Mesenchymal stem cell (in vitro differentiated cells and primary cell): ENCODE measurements around the gene RMDN2.

Source experiments
- DNase-seq: peaks from one replicate; pipeline ENCODE4 v3.0.0-alpha.2; 2013
- H2AFZ ChIP-seq: one replicate; pipeline ENCODE4 v1.6.1; 2013; ENCODE audit warnings: low read depth, mild to moderate bottlenecking, control low read depth, inconsistent platforms, low read length, moderate library complexity
- H2AK5ac ChIP-seq: 2 replicates; pipeline ENCODE4 v1.6.1; 2013; ENCODE audit warnings: low read length, moderate library complexity, mild to moderate bottlenecking, inconsistent platforms; ENCODE audit not compliant: severe bottlenecking
- H2BK120ac ChIP-seq: one replicate; pipeline ENCODE4 v1.6.1; 2013; ENCODE audit warnings: low read depth, mild to moderate bottlenecking, inconsistent platforms, low read length, moderate library complexity
- H2BK12ac ChIP-seq, 2 experiments: one replicate each; pipeline ENCODE4 v1.6.1; 2013; ENCODE audit warnings: inconsistent platforms in 2 of 2, low read length in 2 of 2, mild to moderate bottlenecking in 2 of 2, moderate library complexity in 2 of 2, control low read depth in 1 of 2
- H2BK15ac ChIP-seq: one replicate; pipeline ENCODE4 v1.6.1; 2013; ENCODE audit warnings: mild to moderate bottlenecking, low read depth, inconsistent platforms; ENCODE audit not compliant: poor library complexity, severe bottlenecking
- H2BK5ac ChIP-seq: 2 replicates; pipeline ENCODE4 v1.6.1; 2013; ENCODE audit warnings: low read depth, mild to moderate bottlenecking, low read length, control low read depth, inconsistent platforms; ENCODE audit not compliant: poor library complexity, severe bottlenecking
- H3K14ac ChIP-seq, 2 experiments: one replicate each; pipeline ENCODE4 v1.6.1; 2013; ENCODE audit warnings: inconsistent platforms in 2 of 2, low read length in 2 of 2, control low read depth in 1 of 2, mild to moderate bottlenecking in 1 of 2, moderate library complexity in 1 of 2
- H3K18ac ChIP-seq, 2 experiments: one replicate each; pipeline ENCODE4 v1.6.1; 2013; ENCODE audit warnings: inconsistent platforms in 2 of 2, low read length in 2 of 2, control low read depth in 1 of 2, low read depth in 1 of 2, mild to moderate bottlenecking in 1 of 2
- H3K23ac ChIP-seq, 2 experiments: one replicate each; pipeline ENCODE4 v1.6.1; 2013; ENCODE audit warnings: inconsistent platforms in 2 of 2, low read length in 2 of 2, mild to moderate bottlenecking in 2 of 2, moderate library complexity in 2 of 2, control low read depth in 1 of 2
- H3K27ac ChIP-seq: 2 replicates; pipeline ENCODE4 v1.5.1; 2013; ENCODE audit warnings: mild to moderate bottlenecking, moderate library complexity, low read length, control low read depth, inconsistent platforms; ENCODE audit not compliant: poor library complexity, severe bottlenecking
- H3K27me3 ChIP-seq, 2 experiments: 2 replicates each; pipeline versions ENCODE4 v1.6.1 to v1.7.0; 2013; ENCODE audit warnings: low read length in 2 of 2, mild to moderate bottlenecking in 2 of 2, moderate library complexity in 2 of 2, control low read depth in 1 of 2, inconsistent platforms in 1 of 2; ENCODE audit not compliant: control insufficient read depth in 1 of 2, insufficient read depth in 1 of 2
- H3K36me3 ChIP-seq, 2 experiments: 2 replicates each; pipeline versions ENCODE4 v1.6.1 to v1.7.0; 2013; ENCODE audit warnings: low read length in 2 of 2, control low read depth in 1 of 2, inconsistent platforms in 1 of 2, low read depth in 1 of 2, mild to moderate bottlenecking in 1 of 2; ENCODE audit not compliant: insufficient read depth in 2 of 2, control insufficient read depth in 1 of 2
- H3K4ac ChIP-seq, 2 experiments: one replicate each; pipeline ENCODE4 v1.6.1; 2013; ENCODE audit warnings: inconsistent platforms in 2 of 2, low read length in 2 of 2, mild to moderate bottlenecking in 2 of 2, moderate library complexity in 2 of 2, control low read depth in 1 of 2, low read depth in 1 of 2
- H3K4me1 ChIP-seq: 2 replicates; pipeline ENCODE4 v1.6.1; 2013; ENCODE audit warnings: low read depth, low read length, control low read depth; ENCODE audit not compliant: control insufficient read depth, insufficient read depth
- H3K4me2 ChIP-seq: 2 replicates; pipeline ENCODE4 v1.6.1; 2013; ENCODE audit warnings: low read length, mild to moderate bottlenecking, inconsistent platforms; ENCODE audit not compliant: poor library complexity, severe bottlenecking
- H3K4me3 ChIP-seq, 2 experiments: 2 replicates each; pipeline versions ENCODE4 v1.5.1 to v1.7.0; 2013; ENCODE audit warnings: low read length in 2 of 2, mild to moderate bottlenecking in 2 of 2, control low read depth in 1 of 2, low read depth in 1 of 2; ENCODE audit not compliant: insufficient read depth in 1 of 2
- H3K79me1 ChIP-seq: replicated peaks from 2 replicates; pipeline ENCODE4 v1.6.1; 2013; ENCODE audit warnings: mild to moderate bottlenecking, control low read depth, low read length, inconsistent platforms; ENCODE audit not compliant: poor library complexity, severe bottlenecking
- H3K9ac ChIP-seq: 2 replicates; pipeline ENCODE4 v1.7.0; 2013; ENCODE audit warnings: mild to moderate bottlenecking, low read length, moderate library complexity
- H3K9me3 ChIP-seq: 2 replicates; pipeline ENCODE4 v1.7.0; 2013; ENCODE audit warnings: mild to moderate bottlenecking, low read length; ENCODE audit not compliant: control insufficient read depth
- H4K8ac ChIP-seq: one replicate; pipeline ENCODE4 v1.6.1; 2013; ENCODE audit warnings: inconsistent platforms, mild to moderate bottlenecking, low read length, moderate library complexity
- H4K91ac ChIP-seq: one replicate; pipeline ENCODE4 v1.6.1; 2013; ENCODE audit warnings: mild to moderate bottlenecking, low read length, inconsistent platforms
- WGBS: methylation state at CpG from one replicate; pipeline ENCODE4 v1.1.7; 2013; ENCODE audit warnings: mixed read lengths; 5-methylcytosine and 5-hydroxymethylcytosine counted together

RMDN2 gene

GRCh38 chr2:37983719-37984118, 58.6 kb downstream of the RMDN2 start:
- H3K4me3 ChIP-seq = no peak overlapping the region
- no peak overlapping the region for H2AFZ ChIP-seq

GRCh38 chr2:37984176-37984575, 59.1 kb downstream of the RMDN2 start:
- no peak overlapping the region for H2AFZ ChIP-seq
- H3K36me3 ChIP-seq = no peaks in the 10 kb centered on the region
- WGBS = 83% methylated on average over 1 of the region's 1 CpG
- no peaks in the 10 kb centered on the region for H3K9me3 ChIP-seq
- no peak overlapping the region for H2BK12ac ChIP-seq
- H2BK5ac ChIP-seq = no peak overlapping the region
- H3K27ac ChIP-seq = no peak overlapping the region
- H2BK120ac ChIP-seq = no peak overlapping the region
- no peak overlapping the region for H3K4me3 ChIP-seq
- no peak overlapping the region for H4K8ac ChIP-seq
- H3K27me3 ChIP-seq = no peaks in the 10 kb centered on the region
- H3K14ac ChIP-seq = no peak overlapping the region
- no peak overlapping the region for H3K4me2 ChIP-seq
- H3K18ac ChIP-seq = no peak overlapping the region
- no peaks in the 10 kb centered on the region for H3K79me1 ChIP-seq
- DNase-seq = no peak
- H2BK15ac ChIP-seq = no peak overlapping the region
- no peaks in the 10 kb centered on the region for H3K4me1 ChIP-seq
- no peak overlapping the region for H2AK5ac ChIP-seq
- H3K9ac ChIP-seq = peak overlapping the region; percentile 62
- no peak overlapping the region for H3K23ac ChIP-seq
- no peak overlapping the region for H3K4ac ChIP-seq
- no peak overlapping the region for H4K91ac ChIP-seq

More at GRCh38 chr2:37983719-37984118, 58.6 kb downstream of the RMDN2 start:
- Histone ChIP-seq H3K18ac (no peak overlapping the region), H4K8ac (no peak overlapping the region), H3K23ac (no peak overlapping the region), H2BK12ac (no peak overlapping the region), H3K79me1 (no peaks in the 10 kb centered on the region), H3K14ac (no peak overlapping the region), H3K9ac (no peak overlapping the region), H4K91ac (no peak overlapping the region), H3K27ac (no peak overlapping the region), H3K4me2 (no peak overlapping the region), H2AK5ac (no peak overlapping the region), H3K4ac (no peak overlapping the region), H3K36me3 (no peaks in the 10 kb centered on the region), H3K4me1 (no peaks in the 10 kb centered on the region), H2BK5ac (no peak overlapping the region), H3K9me3 (no peaks in the 10 kb centered on the region), H3K27me3 (no peaks in the 10 kb centered on the region), H2BK15ac (no peak overlapping the region), H2BK120ac (no peak overlapping the region)
- DNase-seq = no peak
- WGBS = no CpG with 5 or more reads among the region's 1 CpG

- no peak overlapping the region for H3K27ac ChIP-seq
- H4K8ac ChIP-seq = no peak overlapping the region
- H3K9me3 ChIP-seq = no peaks in the 10 kb centered on the region
- no peak overlapping the region for H4K91ac ChIP-seq
- H3K4me1 ChIP-seq = no peaks in the 10 kb centered on the region
- no peak overlapping the region for H3K14ac ChIP-seq
- H2BK5ac ChIP-seq = no peak overlapping the region
- H2BK15ac ChIP-seq = no peak overlapping the region
- no peak overlapping the region for H2BK12ac ChIP-seq
- H3K36me3 ChIP-seq = no peaks in the 10 kb centered on the region
- no peak overlapping the region for H2BK120ac ChIP-seq
- no peaks in the 10 kb centered on the region for H3K79me1 ChIP-seq
- no peak overlapping the region for H3K4me3 ChIP-seq
- no peak overlapping the region for H2AK5ac ChIP-seq
- no peak overlapping the region for H3K23ac ChIP-seq
- H3K4ac ChIP-seq = no peak overlapping the region
- H3K18ac ChIP-seq = no peak overlapping the region
- peak overlapping the region; percentile 62 for H3K9ac ChIP-seq
- peak; percentile 33 for DNase-seq
- H2AFZ ChIP-seq = no peak overlapping the region
- no peak overlapping the region for H3K4me2 ChIP-seq
- no peaks in the 10 kb centered on the region for H3K27me3 ChIP-seq
Measured at GRCh38 chr2:37984589-37984988, 59.5 kb downstream of the RMDN2 start.

- H3K9me3 ChIP-seq = no peaks in the 10 kb centered on the region
- H2AK5ac ChIP-seq = no peak overlapping the region
- H3K27ac ChIP-seq = no peak overlapping the region
- no peaks in the 10 kb centered on the region for H3K36me3 ChIP-seq
- no peaks in the 10 kb centered on the region for H3K4me1 ChIP-seq
- H2BK12ac ChIP-seq = no peak overlapping the region
- DNase-seq = peak; percentile 26
- H4K8ac ChIP-seq = no peak overlapping the region
- H4K91ac ChIP-seq = no peak overlapping the region
- H3K14ac ChIP-seq = no peak overlapping the region
- H2AFZ ChIP-seq = no peak overlapping the region
- no peak overlapping the region for H2BK120ac ChIP-seq
- H3K4ac ChIP-seq = no peak overlapping the region
- no peaks in the 10 kb centered on the region for H3K27me3 ChIP-seq
- no peak overlapping the region for H3K18ac ChIP-seq
- H3K9ac ChIP-seq = peak overlapping the region; percentile 62
- no peaks in the 10 kb centered on the region for H3K79me1 ChIP-seq
- H3K23ac ChIP-seq = no peak overlapping the region
- no peak overlapping the region for H2BK5ac ChIP-seq
- H3K4me3 ChIP-seq = no peak overlapping the region
- H3K4me2 ChIP-seq = no peak overlapping the region
- WGBS = 64% methylated on average over 1 of the region's 1 CpG
- no peak overlapping the region for H2BK15ac ChIP-seq
Measured at GRCh38 chr2:37985333-37985732, 60.2 kb downstream of the RMDN2 start.
